Measurements from ENCODE around the gene SLC25A25.
A peak's percentile ranks its signal among the peaks of the same experiment; 100 is the strongest.
"Not testable (repeated sequence)": the region's sequence is repeated elsewhere in the genome, so short reads cannot be mapped to it uniquely, and the experiment has no call there.

The SLC25A25 gene

DNA sequence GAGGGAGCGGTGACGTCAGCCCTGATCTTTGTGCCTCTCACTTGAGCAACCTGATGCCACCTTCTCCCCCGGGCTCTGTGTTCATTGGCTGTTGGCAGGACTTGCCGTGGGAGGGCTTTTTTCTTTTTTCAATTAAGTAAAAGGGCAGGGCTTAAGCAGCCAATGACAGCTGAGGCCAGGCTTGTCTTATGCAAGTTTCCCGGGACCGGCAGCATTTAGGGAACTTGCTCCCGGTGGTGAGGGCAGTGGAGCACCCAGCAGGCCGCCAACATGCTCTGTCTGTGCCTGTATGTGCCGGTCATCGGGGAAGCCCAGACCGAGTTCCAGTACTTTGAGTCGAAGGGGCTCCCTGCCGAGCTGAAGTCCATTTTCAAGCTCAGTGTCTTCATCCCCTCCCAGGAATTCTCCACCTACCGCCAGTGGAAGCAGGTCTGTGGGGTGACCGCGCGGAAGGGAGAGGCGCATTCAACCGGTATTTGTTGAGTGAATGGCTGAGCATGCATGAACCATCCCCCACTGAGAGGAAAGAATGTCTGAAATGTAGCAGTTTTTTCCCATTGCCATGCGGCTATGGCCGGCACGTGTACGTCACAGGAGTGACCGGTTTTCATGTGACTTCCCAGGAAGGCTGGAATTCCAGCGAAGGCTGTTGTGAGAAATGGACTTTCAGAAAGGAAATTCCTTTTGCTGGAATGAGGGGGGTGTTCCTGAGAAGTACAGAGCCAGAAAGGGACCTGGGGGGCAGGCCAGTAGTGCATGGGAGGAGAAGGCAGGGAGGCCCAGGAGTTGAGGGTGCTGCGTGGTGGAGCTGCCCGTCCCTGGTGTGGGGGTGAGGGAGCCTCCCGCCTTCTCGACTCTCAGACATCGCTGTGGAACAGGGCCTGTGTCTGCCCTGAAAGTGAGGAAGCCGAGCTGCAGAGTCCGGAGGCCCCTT is 30.5 kb downstream of the SLC25A25 start:
- peak; percentile 99 for DNase-seq

DNA sequence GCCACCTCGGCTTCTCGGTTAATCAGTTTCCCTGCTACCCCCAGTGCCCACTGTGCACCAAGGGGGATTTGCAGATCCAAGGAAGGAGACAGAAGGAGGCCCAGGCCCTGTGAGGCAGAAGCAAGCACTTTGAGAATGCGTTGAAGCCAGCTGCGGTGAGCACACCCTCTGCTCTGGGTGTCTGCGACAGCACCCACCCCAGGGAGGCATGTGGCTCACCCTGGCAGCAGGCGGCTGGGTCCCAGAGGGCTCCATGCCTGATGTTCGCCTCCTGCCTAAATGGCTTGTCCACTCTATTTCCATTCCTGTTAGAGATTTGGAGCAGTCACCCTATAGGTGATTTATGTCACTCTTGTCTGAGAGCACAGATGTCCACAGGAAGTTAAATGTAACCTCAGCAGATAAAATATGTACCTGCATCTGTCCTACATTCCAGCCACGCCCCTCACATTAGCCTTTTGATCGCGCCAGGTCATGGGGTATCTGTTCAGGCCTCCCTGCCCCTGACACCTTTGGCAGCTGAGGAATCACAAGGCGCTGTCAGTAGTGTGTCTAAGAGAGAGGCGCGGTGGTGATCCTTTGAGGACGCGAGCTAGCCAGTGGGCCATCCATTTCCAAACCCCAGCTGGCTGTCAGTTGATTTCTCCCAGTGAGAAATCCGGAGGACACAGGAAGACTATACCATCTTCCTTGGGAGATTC is 31.3 kb downstream of the SLC25A25 start:
- DNase-seq: peak; percentile 45

DNA sequence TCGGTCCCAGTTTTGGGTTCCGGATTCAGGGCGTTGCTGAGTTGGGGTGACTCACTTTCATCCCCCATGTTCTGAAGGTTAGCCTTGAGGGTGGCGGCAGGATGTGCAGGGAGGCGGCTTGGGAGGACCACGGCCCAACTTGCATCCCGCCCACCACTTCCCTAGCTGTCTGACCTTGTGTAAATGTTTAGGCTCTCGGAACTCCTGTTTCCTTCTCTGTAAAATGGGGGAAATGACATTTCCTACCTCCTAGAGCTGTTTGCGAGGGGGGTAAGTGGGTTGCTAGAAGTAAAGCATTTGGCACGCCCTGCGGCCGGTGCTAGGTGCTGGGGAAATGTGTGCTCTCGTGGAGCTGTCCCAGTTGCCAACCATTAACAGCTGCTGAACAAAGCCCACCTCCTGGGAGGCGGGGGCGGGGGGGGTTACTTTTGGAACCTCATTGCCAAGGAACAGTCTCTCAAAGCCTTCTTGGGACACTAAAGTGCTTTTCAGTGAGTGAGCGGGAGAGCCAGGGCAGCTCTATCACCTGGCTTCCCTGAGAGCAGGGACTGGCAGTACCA is 32.0 kb downstream of the SLC25A25 start:
- DNase-seq: peak; percentile 41

GRCh38 chr9:128100581-128100980 is 32.5 kb downstream of the SLC25A25 start:
- no peak for DNase-seq

- DNase-seq: no peak
Observed at GRCh38 chr9:128101231-128101661, 33.2 kb downstream of the SLC25A25 start.

- no peak for DNase-seq
Observed at GRCh38 chr9:128101690-128102089, 33.7 kb downstream of the SLC25A25 start.

DNA sequence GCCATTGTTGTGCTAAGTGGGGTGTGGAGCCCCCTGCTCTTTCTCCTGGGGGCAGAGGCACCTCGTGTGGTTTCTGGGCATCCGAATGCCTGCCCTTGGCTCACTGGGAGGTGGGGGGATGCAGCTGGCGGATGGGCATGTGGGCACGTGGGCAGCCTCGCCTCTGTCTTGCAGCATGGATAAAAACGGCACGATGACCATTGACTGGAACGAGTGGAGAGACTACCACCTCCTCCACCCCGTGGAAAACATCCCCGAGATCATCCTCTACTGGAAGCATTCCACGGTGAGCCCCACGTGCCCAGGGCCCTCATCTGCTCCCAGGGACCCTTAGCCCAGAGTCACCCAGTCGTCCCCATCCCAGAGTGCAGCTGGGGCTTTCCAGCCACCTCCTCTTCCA is 34.2 kb downstream of the SLC25A25 start:
- DNase-seq: no peak

- no peak for DNase-seq
Observed at GRCh38 chr9:128102861-128103588, 35.0 kb downstream of the SLC25A25 start.

DNA sequence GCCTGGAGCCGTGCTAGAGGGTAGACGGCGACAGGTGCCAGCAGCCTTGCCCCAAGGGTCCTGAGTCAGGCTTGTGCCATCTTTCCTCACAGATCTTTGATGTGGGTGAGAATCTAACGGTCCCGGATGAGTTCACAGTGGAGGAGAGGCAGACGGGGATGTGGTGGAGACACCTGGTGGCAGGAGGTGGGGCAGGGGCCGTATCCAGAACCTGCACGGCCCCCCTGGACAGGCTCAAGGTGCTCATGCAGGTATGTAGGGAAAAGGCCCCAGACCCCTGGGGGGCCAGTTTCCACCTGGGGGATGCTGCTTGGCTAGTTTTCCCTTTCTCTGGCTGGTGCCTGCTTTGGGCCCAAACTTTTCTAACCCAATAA is 35.5 kb downstream of the SLC25A25 start:
- no peak for DNase-seq

DNA sequence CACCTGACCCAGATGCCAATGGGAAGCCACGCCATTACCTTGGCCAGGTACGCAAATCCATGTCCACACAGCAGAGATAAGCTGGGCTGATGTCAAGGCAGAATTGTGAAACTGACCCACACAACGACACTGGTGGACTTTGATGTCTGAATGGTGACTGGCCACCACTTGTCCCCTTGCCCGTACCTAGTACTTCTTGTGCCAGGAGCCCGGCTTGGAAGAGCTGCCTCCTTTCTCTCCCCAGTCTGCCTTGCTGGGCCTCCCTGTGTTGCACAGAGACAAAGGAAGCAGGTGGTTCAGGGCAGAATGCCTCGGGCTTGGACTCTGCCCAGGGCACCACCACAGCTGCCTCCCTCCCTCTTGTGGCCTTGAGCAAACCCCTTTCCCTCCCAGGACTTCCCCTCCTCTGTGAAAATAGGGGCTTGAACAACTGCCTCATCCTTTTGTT is 36.2 kb downstream of the SLC25A25 start:
- DNase-seq: no peak

DNA sequence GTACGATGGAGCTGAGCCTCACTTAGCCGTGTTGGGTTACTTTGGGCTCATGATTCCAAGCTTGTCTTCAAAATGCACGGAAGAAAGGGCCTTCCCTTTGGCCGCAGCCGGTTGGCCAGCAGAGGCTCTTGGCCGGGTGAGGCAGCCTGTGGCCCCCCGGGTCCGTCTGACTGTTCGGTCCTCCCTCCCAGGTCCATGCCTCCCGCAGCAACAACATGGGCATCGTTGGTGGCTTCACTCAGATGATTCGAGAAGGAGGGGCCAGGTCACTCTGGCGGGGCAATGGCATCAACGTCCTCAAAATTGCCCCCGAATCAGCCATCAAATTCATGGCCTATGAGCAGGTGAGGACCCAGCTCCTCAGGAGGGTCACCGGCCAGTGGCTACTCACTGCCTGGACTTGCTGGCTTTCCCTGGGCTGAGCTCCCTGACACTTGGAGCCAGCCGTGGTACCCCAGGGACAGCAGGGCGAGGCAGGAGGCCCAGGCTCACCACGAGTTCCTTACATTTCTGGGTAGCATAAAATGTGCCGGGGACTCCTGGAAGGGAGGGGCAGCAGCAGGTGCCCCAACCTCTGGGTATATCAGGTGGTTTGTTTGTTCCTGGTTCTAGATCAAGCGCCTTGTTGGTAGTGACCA is 37.6 kb downstream of the SLC25A25 start:
- no peak for DNase-seq

GRCh38 chr9:128106181-128106939 is 38.3 kb downstream of the SLC25A25 start:
- DNase-seq: no peak

DNA sequence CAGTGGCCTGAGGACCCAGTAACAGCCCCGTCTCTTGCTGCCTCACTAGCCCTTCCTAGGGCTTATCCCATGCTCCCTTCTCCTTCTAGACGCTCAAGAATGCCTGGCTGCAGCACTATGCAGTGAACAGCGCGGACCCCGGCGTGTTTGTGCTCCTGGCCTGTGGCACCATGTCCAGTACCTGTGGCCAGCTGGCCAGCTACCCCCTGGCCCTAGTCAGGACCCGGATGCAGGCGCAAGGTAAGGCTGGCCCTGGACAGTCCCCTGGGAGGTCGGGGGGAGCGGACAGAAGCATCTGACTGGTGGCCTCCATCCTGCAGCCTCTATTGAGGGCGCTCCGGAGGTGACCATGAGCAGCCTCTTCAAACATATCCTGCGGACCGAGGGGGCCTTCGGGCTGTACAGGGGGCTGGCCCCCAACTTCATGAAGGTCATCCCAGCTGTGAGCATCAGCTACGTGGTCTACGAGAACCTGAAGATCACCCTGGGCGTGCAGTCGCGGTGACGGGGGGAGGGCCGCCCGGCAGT is 39.0 kb downstream of the SLC25A25 start:
- no peak for DNase-seq

- no peak for DNase-seq
Observed at GRCh38 chr9:128107468-128108268, 39.6 kb downstream of the SLC25A25 start.

GRCh38 chr9:128108269-128109049 is 40.4 kb downstream of the SLC25A25 start:
- DNase-seq: no peak

DNA sequence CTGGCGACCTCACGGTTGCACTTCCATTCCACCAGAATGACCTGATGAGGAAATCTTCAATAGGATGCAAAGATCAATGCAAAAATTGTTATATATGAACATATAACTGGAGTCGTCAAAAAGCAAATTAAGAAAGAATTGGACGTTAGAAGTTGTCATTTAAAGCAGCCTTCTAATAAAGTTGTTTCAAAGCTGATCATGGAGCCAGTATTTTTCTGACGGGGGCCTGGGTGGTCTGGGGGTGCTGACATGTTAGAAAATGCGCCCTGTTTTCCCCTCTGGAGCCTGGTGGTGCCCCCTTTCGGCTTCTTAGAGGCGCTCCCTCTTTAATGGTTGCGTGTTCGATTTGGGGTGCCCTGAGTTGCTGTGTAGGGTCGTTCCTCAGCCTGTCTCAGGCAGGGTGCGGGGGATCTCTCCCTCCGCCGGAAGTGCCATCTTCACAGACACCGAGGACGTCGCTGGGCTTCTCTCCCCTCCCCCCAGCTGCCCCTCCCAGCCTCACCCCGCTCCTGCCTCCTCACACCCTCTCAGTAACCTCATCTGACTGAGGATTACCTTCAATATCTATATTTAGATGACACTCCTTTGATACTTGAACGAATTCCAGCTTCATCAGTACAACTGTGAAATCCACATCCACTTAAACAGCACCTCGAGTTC is 41.1 kb downstream of the SLC25A25 start:
- no peak for DNase-seq

DNA sequence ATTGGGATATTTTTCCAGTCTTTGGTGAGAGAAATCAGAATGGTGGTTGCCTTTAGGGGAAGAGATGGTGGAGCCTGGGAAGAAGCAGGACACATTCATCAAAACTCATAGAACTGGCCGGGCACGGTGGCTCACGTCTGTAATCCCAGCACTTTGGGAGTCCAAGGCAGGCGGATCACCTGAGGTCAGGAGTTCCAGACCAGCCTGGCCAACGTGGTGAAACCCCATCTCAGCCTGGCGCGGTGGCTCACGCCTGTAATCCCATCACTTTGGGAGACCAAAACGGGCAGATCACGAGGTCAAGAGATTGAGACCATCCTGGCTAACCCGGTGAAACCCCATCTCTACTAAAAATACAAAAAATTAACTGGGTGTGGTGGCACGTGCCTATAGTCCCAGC is 43.7 kb downstream of the SLC25A25 start:
- not testable (repeated sequence) for DNase-seq

- no peak for DNase-seq
Observed at GRCh38 chr9:128113526-128114325, 45.7 kb downstream of the SLC25A25 start.

Data from EL (cell line).